Fibroblast of lung (primary cell): ENCODE measurements around the gene PLA2G4C. TPM values are rescaled to one million over a fixed set of nuclear protein-coding genes. Genes with fewer than 3 reads are reported as not detected.

Source experiments
- DNase-seq, 2 donors: peaks; one replicate each; pipeline versions ENCODE4 v3.0.0 to v3.0.0-alpha.2; 2010; ENCODE audit warnings: low read depth in 2 of 2
- H2AFZ ChIP-seq: 2 replicates; pipeline ENCODE4 v1.5.1; 2012; ENCODE audit warnings: low read length, control low read depth, inconsistent platforms
- H3K27ac ChIP-seq: 2 replicates; pipeline ENCODE4 v1.5.1; 2011; ENCODE audit warnings: low read length, control low read depth; ENCODE audit not compliant: insufficient read depth
- H3K27me3 ChIP-seq: 2 replicates; pipeline ENCODE4 v1.5.1; 2011; ENCODE audit warnings: mild to moderate bottlenecking, low read length; ENCODE audit not compliant: control insufficient read depth, insufficient read depth
- H3K36me3 ChIP-seq: 2 replicates; pipeline ENCODE4 v1.5.1; 2011; ENCODE audit warnings: low read length; ENCODE audit not compliant: control insufficient read depth, insufficient read depth
- H3K4me1 ChIP-seq: 2 replicates; pipeline ENCODE4 v1.5.1; 2011; ENCODE audit warnings: low read length; ENCODE audit not compliant: control insufficient read depth, insufficient read depth; ENCODE audit errors: extremely low read depth
- H3K4me2 ChIP-seq: 2 replicates; pipeline ENCODE4 v1.5.1; 2011; ENCODE audit warnings: low read length, control low read depth; ENCODE audit not compliant: insufficient read depth; ENCODE audit errors: extremely low read depth
- H3K4me3 ChIP-seq, 4 experiments: fragments of 200-600 bp in 1 of 4; sonication (generic) in 1 of 4; replicated peaks in 1 of 4; 2 replicates each; pipeline ENCODE4 v1.5.1; 2011 to 2016; ENCODE audit warnings: low read length in 4 of 4, low read depth in 3 of 4, mild to moderate bottlenecking in 3 of 4, control low read depth in 2 of 4, inconsistent platforms in 1 of 4, mixed read lengths in 1 of 4; ENCODE audit not compliant: insufficient read depth in 1 of 4; ENCODE audit errors: control extremely low read depth in 1 of 4
- H3K79me2 ChIP-seq: 2 replicates; pipeline ENCODE4 v1.5.1; 2012; ENCODE audit warnings: mild to moderate bottlenecking, low read length, inconsistent platforms; ENCODE audit not compliant: control insufficient read depth, insufficient read depth
- H3K9ac ChIP-seq: 2 replicates; pipeline ENCODE4 v1.5.1; 2011; ENCODE audit warnings: mild to moderate bottlenecking, low read length, control low read depth; ENCODE audit not compliant: insufficient read depth
- H3K9me3 ChIP-seq: 2 replicates; pipeline ENCODE4 v1.5.1; 2012; ENCODE audit warnings: low read depth, low read length; ENCODE audit not compliant: control insufficient read depth, insufficient read depth
- H4K20me1 ChIP-seq: 2 replicates; pipeline ENCODE4 v1.5.1; 2011; ENCODE audit warnings: low read length; ENCODE audit not compliant: control insufficient read depth, insufficient read depth; ENCODE audit errors: extremely low read depth
- CTCF ChIP-seq, 2 donors: IDR thresholded peaks in 1 of 2; conservative IDR thresholded peaks in 1 of 2; 1 replicate in 1 of 2; 2 replicates in 1 of 2; pipeline ENCODE4 v1.5.1; 2011 to 2012; ENCODE audit warnings: low read length in 2 of 2, control low read depth in 1 of 2, inconsistent platforms in 1 of 2, low read depth in 1 of 2, mild to moderate bottlenecking in 1 of 2
- EZH2 ChIP-seq: IDR thresholded peaks from 2 replicates; pipeline ENCODE4 v1.5.1; 2012; ENCODE audit warnings: low read length, control low read depth, mild to moderate bottlenecking; ENCODE audit errors: missing control alignments
- polyA plus RNA-seq, 2 donors: library from polyadenylated mRNA; depleted of rRNA in 1 of 2; stranded (reverse) in 1 of 2; unstranded in 1 of 2; fragments of >200 nt; gene quantifications; 2 replicates each; pipeline ENCODE4 v1.2.1, GENCODE V29; 2011 to 2012; ENCODE audit warnings: missing spikeins in 1 of 2
- total RNA-seq: library from RNA; depleted of rRNA; stranded (reverse); fragments of >200 nt; gene quantifications from 2 replicates; pipeline ENCODE4 v1.2.1, GENCODE V29; 2014

PLA2G4C gene
- total and polyA plus RNA-seq, 2 donors (not counting 1 experiment from before 2014, with no cell fraction given): 4.6 to 31.9 TPM

GRCh38 chr19:48004236-48004635 lies 106.4 kb downstream of the PLA2G4C start:
- H3K9ac ChIP-seq: no peak overlapping the region
- no peak overlapping the region for H3K27ac ChIP-seq
- H3K79me2 ChIP-seq: no peaks in the 10 kb centered on the region
- no peaks in the 10 kb centered on the region for H3K27me3 ChIP-seq
- DNase-seq: no peak
- no peaks in the 10 kb centered on the region for H3K36me3 ChIP-seq
- TF ChIP-seq EZH2: no peak
- no peak for TF ChIP-seq CTCF (conservative IDR thresholded peaks at IDR 0.05 in 1 of 2, IDR thresholded peaks at IDR 0.05 in 1 of 2; ENCODE audit: low read depth in 1 of 2, low read length in 2 of 2)
- no peak overlapping the region for H3K4me3 ChIP-seq
- H3K9me3 ChIP-seq: no peaks in the 10 kb centered on the region
- no peaks in the 10 kb centered on the region for H3K4me1 ChIP-seq
- H3K4me2 ChIP-seq: no peak overlapping the region
- no peak overlapping the region for H2AFZ ChIP-seq
- no peaks in the 10 kb centered on the region for H4K20me1 ChIP-seq

- no peak for TF ChIP-seq EZH2
- H4K20me1 ChIP-seq: no peaks in the 10 kb centered on the region
- no peak for DNase-seq
- H3K9ac ChIP-seq: no peak overlapping the region
- no peaks in the 10 kb centered on the region for H3K79me2 ChIP-seq
- no peaks in the 10 kb centered on the region for H3K27me3 ChIP-seq
- H3K9me3 ChIP-seq: no peaks in the 10 kb centered on the region
- no peak overlapping the region for H3K27ac ChIP-seq
- H3K4me2 ChIP-seq: no peak overlapping the region
- H3K4me3 ChIP-seq: no peak overlapping the region
- no peak overlapping the region for H2AFZ ChIP-seq
- H3K36me3 ChIP-seq: no peaks in the 10 kb centered on the region
- no peaks in the 10 kb centered on the region for H3K4me1 ChIP-seq
Measured at GRCh38 chr19:48000846-48001245, 109.8 kb downstream of the PLA2G4C start.

- no peaks in the 10 kb centered on the region for H3K27me3 ChIP-seq
- no peaks in the 10 kb centered on the region for H3K4me1 ChIP-seq
- H3K79me2 ChIP-seq: no peaks in the 10 kb centered on the region
- DNase-seq: no peak
- H2AFZ ChIP-seq: no peak overlapping the region
- no peaks in the 10 kb centered on the region for H3K36me3 ChIP-seq
- H3K27ac ChIP-seq: no peak overlapping the region
- TF ChIP-seq EZH2: no peak
- TF ChIP-seq CTCF (conservative IDR thresholded peaks at IDR 0.05 in 1 of 2, IDR thresholded peaks at IDR 0.05 in 1 of 2; ENCODE audit: low read depth in 1 of 2, low read length in 2 of 2): no peak
- H3K9me3 ChIP-seq: no peaks in the 10 kb centered on the region
- H3K4me2 ChIP-seq: no peak overlapping the region
- H4K20me1 ChIP-seq: no peaks in the 10 kb centered on the region
- H3K9ac ChIP-seq: no peak overlapping the region
- no peak overlapping the region for H3K4me3 ChIP-seq
Measured at GRCh38 chr19:47998800-47999199, 111.8 kb downstream of the PLA2G4C start.

Other genes with a start within 250 kb of the PLA2G4C start
- not detected in 2 replicates for gene SULT2A1, start 224.5 kb downstream of the PLA2G4C start, total RNA-seq
- gene SULT2A1, start 224.5 kb downstream of the PLA2G4C start, polyA plus RNA-seq: not detected in 2 replicates
- gene BSPH1, start 118.6 kb downstream of the PLA2G4C start, total RNA-seq: not detected in 2 replicates
- gene BSPH1, start 118.6 kb downstream of the PLA2G4C start, polyA plus RNA-seq: not detected in 2 replicates
- gene ELSPBP1, start 116.2 kb downstream of the PLA2G4C start, total RNA-seq: not detected in 2 replicates
- not detected in 2 replicates for gene ELSPBP1, start 116.2 kb downstream of the PLA2G4C start, polyA plus RNA-seq
- gene CABP5, start 66.7 kb downstream of the PLA2G4C start, total RNA-seq: not detected in 2 replicates
- gene CABP5, start 66.7 kb downstream of the PLA2G4C start, polyA plus RNA-seq: not detected in 2 replicates
- gene LIG1, start 59.5 kb upstream of the PLA2G4C start, total RNA-seq: 8.5 and 10.6 TPM in 2 replicates
- gene LIG1, start 59.5 kb upstream of the PLA2G4C start, polyA plus RNA-seq: 10.6 and 30.5 TPM in 2 replicates
- gene ZSWIM9, start 59.9 kb upstream of the PLA2G4C start, total RNA-seq: 3.1 and 5.1 TPM in 2 replicates
- gene ZSWIM9, start 59.9 kb upstream of the PLA2G4C start, polyA plus RNA-seq: 0.29 and 0.39 TPM in 2 replicates
- 12.1 and 24.1 TPM in 2 replicates for gene CARD8, start 145.1 kb upstream of the PLA2G4C start, total RNA-seq
- gene CARD8, start 145.1 kb upstream of the PLA2G4C start, polyA plus RNA-seq: 15.1 and 16.4 TPM in 2 replicates
- gene ZNF114, start 159.3 kb upstream of the PLA2G4C start, total RNA-seq: 0.26 TPM in 1 of 2 replicates, not detected in the other
- 0.05 and 0.49 TPM in 2 replicates for gene ZNF114, start 159.3 kb upstream of the PLA2G4C start, polyA plus RNA-seq
- 168 and 246 TPM in 2 replicates for gene EMP3, start 214.7 kb upstream of the PLA2G4C start, total RNA-seq
- gene EMP3, start 214.7 kb upstream of the PLA2G4C start, polyA plus RNA-seq: 303 and 488 TPM in 2 replicates